CD4-positive, alpha-beta T cell treated with Interleukin-10 for 1 hour (primary cell): Measurements from ENCODE around the gene SPRED2.

Source experiments
- DNase-seq: peaks from one replicate; pipeline ENCODE4 v3.0.0-alpha.2; 2020

SPRED2 gene

GRCh38 chr2:65411056-65411795 is 21.2 kb downstream of the SPRED2 start:
- DNase-seq, result no peak

- no peak for DNase-seq
Measured at GRCh38 chr2:65409045-65409444, 23.4 kb downstream of the SPRED2 start.

DNA sequence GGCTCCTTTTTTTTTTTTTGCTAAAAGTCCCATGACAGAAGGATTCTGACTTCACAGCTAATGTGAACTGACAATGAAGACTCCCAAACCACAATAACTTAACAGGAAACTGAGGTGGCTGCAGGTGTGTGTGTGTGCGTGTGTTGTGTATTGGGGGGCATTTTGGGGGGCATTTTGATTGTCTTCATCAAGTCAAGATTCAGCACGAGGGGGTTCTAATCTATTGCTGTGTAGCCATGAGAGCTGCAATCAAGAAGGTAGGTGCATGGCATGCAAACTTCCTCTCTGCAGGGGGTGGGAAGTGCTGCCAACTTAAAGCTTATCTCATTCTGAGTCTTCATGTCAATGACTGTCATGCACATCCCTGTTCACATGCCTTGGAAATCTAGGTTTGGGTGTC is 25.2 kb downstream of the SPRED2 start:
- no peak for DNase-seq

GRCh38 chr2:65404988-65405697 is 27.3 kb downstream of the SPRED2 start:
- no peak for DNase-seq

DNA sequence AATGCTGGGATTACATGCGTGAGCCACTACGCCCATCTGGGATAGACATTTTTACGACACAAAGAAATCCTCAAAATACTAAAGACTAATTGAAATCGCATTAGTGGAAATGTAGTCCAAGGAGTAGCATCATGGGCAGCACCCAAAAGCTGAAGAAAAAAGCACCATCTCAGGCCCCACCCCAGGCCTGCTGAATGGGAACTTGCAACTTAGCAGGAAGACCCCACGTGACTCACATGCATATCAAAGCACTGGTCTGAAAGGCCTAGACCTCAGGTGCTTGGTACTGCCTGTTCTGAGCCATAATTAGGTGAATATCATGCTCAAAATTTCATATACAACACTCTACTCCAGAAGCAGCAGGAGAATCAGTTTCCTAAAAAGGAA is 28.9 kb downstream of the SPRED2 start:
- DNase-seq, result no peak

GRCh38 chr2:65402780-65403528 is 29.4 kb downstream of the SPRED2 start:
- no peak for DNase-seq

- DNase-seq, result no peak
Measured at GRCh38 chr2:65402323-65402722, 30.1 kb downstream of the SPRED2 start.

GRCh38 chr2:65397122-65397521 is 35.3 kb downstream of the SPRED2 start:
- no peak for DNase-seq

DNA sequence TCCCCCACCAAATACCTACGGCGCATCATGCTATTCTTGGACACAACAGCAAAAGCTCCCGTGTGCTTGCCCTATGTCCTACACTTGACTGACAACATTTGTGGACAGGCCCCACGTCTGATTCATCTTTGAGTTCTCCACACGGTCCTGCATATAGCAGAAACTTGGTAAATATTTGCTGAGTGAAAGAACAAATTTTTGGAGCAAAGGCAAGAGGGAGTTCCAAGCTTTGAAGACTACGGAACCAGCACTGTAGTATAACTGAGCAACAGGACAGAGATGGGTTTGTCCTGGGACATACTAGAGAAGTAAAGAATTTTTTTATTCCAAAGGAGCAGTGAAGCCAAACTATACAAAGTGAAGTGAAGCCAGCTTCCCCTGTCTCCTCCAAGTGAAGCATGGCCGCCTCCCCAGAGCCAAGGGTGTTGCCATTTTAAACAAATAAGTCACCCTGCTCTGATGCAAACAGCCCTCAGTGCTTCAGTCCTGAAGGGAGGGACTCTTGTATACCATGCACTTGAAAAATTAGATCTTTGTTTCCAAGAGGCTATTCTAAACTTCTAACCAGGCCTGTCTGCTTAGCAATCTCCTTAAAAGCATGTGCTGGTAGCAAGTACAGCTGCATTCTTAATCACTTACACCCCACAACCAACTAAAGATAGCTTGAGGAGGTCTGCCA is 35.9 kb downstream of the SPRED2 start:
- no peak for DNase-seq

GRCh38 chr2:65395621-65396347 is 36.6 kb downstream of the SPRED2 start:
- DNase-seq, result no peak

DNA sequence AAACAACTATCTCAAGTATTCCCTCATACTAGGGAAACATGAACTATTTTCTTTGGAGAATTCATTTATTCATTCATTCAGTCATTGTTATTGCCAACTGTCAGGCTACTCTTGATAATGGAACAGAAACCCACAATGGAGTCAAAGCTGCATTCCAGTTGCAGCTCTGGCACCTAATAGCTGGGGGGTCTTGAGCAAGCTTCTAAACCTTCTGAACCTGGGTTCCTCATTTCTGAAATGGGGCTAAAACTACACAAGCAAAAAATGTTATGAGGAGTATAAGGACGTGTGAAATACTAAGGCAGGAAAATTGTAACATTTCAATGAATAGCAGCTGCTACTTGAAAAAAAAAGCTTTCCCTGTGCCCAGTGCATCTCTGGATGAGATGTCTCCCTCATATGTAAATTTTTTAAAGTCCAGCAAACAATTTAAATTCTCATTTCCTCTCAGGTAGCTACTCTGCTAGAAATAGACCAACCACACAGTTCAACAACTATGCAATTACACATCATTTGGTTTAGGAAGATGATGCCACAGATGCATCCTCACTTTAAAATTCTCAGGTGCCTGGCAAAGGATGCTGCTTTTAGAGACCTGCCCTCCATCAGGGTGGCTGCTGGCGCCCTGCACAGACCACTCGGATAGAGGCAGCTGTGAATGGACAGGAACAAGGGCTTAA is 38.5 kb downstream of the SPRED2 start:
- no peak for DNase-seq

GRCh38 chr2:65393046-65393445 is 39.4 kb downstream of the SPRED2 start:
- DNase-seq, result no peak

DNA sequence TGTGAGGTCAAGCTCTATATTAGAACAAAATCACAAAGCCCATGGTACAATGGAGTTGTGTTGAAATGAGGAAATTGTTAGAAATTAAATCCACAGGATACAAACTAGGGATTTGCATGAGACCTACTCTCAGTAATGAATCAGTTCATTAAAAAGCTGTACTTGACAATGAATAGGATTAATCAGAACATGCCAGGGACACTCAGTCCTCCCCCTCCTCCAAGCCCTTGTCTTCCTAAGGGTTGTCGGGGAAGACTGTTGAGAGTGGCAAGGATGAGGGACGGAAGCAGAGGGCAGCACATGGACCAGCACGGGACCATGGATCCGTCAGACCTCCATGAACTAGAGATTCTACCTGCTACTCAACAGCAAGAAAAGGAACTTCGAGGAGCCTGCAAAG is 39.8 kb downstream of the SPRED2 start:
- no peak for DNase-seq

GRCh38 chr2:65390134-65390533 is 42.3 kb downstream of the SPRED2 start:
- no peak for DNase-seq

DNA sequence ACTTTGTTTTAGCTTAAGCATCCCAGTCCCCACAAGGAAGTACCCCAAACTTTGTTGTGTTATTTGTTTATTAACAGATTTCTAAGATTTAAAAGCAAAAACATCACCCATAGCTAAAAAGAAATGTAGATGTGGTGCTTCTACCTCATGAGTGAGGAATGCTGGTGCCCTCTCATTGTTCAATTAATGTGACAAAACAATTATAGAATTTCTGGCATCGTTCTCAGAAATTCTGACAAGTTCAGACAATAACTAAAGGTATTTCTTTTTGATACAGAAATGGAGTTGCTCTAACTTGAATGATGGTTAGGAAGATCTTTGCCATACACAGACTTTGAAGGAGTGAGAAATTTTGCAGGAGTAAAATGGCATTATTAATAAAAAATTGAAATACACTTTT is 42.9 kb downstream of the SPRED2 start:
- DNase-seq, result no peak

DNA sequence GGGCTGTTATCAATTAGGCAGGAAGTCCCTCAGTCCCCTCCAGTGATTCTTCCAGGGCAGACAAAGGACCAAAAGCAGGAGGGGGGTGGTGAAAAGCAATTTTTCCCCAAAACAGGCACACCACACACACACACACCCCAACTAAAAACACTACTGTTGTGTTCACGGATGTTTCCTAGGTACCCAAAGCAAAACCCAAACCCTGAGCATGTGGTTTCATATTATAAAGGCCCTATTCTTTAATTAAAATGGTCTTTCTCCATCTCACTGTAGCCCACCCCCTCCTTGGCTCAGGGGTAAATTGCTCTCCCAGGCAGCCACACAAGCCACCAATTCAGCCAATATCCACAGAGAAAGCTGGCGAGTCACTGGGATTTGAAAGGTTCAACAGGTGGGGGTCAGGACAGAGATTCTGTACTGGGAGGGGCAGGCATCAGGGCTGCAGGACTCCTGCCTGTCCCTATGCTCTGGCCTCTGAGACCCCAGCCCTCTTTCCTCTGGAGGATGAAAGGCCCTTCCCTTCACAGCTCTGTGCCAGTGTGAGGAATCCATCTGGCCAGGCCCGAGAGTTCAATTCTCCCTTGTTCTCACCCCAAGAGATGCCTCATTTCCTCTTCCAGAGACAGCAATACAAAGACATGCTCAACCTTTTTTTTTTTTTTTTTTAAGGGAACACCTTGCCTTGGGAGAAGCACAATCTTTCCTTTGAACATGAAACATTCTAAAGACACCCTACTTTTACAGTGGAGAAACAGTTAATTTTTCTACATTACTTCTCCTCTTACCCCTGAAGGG is 43.6 kb downstream of the SPRED2 start:
- DNase-seq, result no peak

DNA sequence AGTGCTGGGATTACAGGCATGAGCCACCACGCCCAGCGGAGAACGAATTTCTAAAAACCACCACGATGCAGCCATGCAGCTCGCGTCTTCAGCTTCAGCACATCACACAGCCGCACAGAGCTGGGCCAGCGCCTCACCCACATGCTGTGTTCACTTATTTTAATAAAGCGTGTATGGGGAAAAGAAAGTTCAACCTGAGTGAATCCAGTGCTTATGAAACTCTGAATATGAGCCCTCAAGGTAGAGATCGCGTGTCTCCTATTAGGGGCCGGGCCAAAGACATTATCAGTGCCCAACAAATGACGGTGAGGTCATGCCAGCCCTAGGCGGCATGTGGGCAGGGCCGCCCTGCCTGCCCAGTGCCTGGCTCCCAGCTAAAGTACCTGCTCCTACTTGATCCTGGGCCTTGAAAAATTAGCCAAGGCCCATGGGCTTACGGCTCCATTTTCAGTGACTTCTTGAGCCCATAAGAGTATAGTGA is 44.3 kb downstream of the SPRED2 start:
- DNase-seq, result no peak

- DNase-seq, result no peak
Measured at GRCh38 chr2:65386989-65387388, 45.4 kb downstream of the SPRED2 start.

- DNase-seq, result no peak
Measured at GRCh38 chr2:65386344-65386743, 46.1 kb downstream of the SPRED2 start.

DNA sequence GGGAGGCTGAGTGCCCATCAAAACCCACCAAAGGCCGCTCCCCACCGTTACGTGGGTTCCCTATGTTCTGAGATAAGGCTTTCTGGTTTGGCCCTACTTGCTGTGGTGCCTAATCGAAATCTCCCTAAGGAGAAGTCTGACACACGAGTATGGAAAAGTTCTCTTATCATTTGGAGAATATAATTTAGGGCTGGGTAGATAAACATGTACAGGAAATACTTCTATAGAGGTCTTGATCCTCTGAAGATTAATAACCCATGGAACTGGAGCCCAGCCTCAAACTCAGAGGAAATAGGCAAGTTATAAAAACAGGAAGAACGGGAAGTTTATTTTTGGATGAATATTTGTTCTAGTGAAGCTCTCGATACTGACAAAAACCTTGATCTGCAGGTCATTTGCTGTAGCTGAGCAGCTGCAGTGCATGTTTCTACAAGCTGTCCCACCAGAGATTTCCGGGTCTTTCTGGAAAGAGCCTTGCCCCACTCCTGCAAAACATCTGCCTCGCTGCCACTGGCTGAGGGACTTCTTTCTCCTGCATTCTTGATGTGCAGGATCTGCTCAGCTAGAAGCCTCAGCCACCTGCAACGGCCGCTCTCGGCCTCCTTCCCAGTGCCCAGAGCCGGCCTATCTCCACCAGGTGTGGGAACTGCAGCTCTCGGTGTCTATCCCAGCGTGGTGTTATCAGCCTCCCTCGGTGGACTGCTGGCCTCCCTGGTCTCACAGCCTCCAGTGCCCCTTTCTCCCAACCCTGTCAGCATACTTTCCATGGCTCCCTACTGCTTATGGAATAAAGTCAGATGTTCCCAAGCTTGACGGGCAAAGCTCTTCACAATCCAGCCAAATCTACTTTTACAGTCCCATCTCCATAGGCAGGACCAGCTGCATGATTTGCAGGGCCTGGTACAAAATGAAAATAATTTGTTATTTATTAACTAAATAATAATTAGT is 48.6 kb downstream of the SPRED2 start:
- no peak for DNase-seq
